IMR-90 (cell line): ENCODE data around the gene AADACL4.
"Not testable (repeated sequence)": the region's sequence is repeated elsewhere in the genome, so short reads cannot be mapped to it uniquely, and the experiment has no call there.

ENCODE experiments used
- CEBPB ChIP-seq: IDR thresholded peaks from 2 replicates; pipeline ENCODE4 v1.6.1; 2012; ENCODE audit warnings: low read depth, low read length, improper control_type of control experiment
- CTCF ChIP-seq: conservative IDR thresholded peaks from 2 replicates; pipeline ENCODE4 v1.5.1; 2012; ENCODE audit warnings: mild to moderate bottlenecking, low read depth, low read length, improper control_type of control experiment
- MAFK ChIP-seq: IDR thresholded peaks from 2 replicates; pipeline ENCODE4 v1.6.1; 2012; ENCODE audit warnings: low read depth, low read length, improper control_type of control experiment
- POLR2A ChIP-seq: IDR thresholded peaks from 2 replicates; pipeline ENCODE4 v1.6.1; 2012; ENCODE audit warnings: mild to moderate bottlenecking, low read depth, low read length
- SMC3 ChIP-seq: fragments of 150-350 bp; IDR thresholded peaks from 2 replicates; pipeline ENCODE4 v1.6.1; 2016; ENCODE audit warnings: low read depth, mild to moderate bottlenecking, antibody characterized with exemption, low read length, moderate library complexity

DNA sequence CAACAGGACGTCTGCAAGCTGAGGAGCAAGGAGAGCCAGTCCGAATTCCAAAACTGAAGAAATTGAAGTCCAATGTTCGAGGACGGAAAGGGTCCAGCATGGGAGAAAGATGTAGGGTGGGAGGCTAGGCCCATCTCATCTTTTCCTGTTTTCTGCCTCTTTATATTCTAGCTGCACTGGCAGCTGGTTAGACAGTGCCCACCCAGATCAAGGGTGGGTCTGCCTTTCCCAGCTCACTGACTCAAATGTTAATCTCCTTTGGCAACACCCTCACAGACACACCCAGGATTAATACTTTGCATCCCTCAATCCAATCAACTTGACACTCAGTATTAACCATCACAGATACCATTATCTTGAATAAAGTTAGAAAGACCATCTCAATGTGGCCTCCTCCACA is 32.2 kb downstream of the AADACL4 start:
- not testable (repeated sequence) for TF ChIP-seq CTCF, POLR2A, MAFK, CEBPB, SMC3
